GM21723 (cell line): ENCODE data around the gene ATXN7L1.
"Not testable (repeated sequence)": the region's sequence is repeated elsewhere in the genome, so short reads cannot be mapped to it uniquely, and the experiment has no call there.

ENCODE experiments used
- ATAC-seq: cut with Tn5 transposase; IDR thresholded peaks from one replicate; pipeline ENCODE4 v1.9.1; 2021; ENCODE audit warnings: mild to moderate bottlenecking, moderate library complexity; ENCODE audit not compliant: unreplicated experiment

The ATXN7L1 gene

GRCh38 chr7:105803429-105803736, 73.0 kb downstream of the ATXN7L1 start:
- ATAC-seq: no peak

- ATAC-seq: no peak
These were observed 73.6 kb downstream of the ATXN7L1 start for GRCh38 chr7:105802604-105803428.

GRCh38 chr7:105800849-105801534, 75.4 kb downstream of the ATXN7L1 start:
- ATAC-seq: no peak

GRCh38 chr7:105800442-105800841, 76.0 kb downstream of the ATXN7L1 start:
- no peak for ATAC-seq

GRCh38 chr7:105799677-105800076, 76.7 kb downstream of the ATXN7L1 start:
- no peak for ATAC-seq

- no peak for ATAC-seq
These were observed 77.4 kb downstream of the ATXN7L1 start for GRCh38 chr7:105799006-105799405.

- no peak for ATAC-seq
These were observed 78.7 kb downstream of the ATXN7L1 start for GRCh38 chr7:105797652-105798051.

- no peak for ATAC-seq
These were observed 80.0 kb downstream of the ATXN7L1 start for GRCh38 chr7:105796365-105796764.

GRCh38 chr7:105794741-105795729, 81.4 kb downstream of the ATXN7L1 start:
- no peak for ATAC-seq

- ATAC-seq: no peak
These were observed 83.7 kb downstream of the ATXN7L1 start for GRCh38 chr7:105792488-105793370.

- no peak for ATAC-seq
These were observed 84.5 kb downstream of the ATXN7L1 start for GRCh38 chr7:105791926-105792325.

GRCh38 chr7:105790996-105791395, 85.4 kb downstream of the ATXN7L1 start:
- no peak for ATAC-seq

- ATAC-seq: not testable (repeated sequence)
These were observed 85.9 kb downstream of the ATXN7L1 start for GRCh38 chr7:105790452-105790851.

- no peak for ATAC-seq
These were observed 87.5 kb downstream of the ATXN7L1 start for GRCh38 chr7:105788816-105789349.

GRCh38 chr7:105788356-105788755, 88.0 kb downstream of the ATXN7L1 start:
- ATAC-seq: no peak

- ATAC-seq: no peak
These were observed 88.6 kb downstream of the ATXN7L1 start for GRCh38 chr7:105787793-105788192.

GRCh38 chr7:105786520-105787470, 89.6 kb downstream of the ATXN7L1 start:
- no peak for ATAC-seq

- no peak for ATAC-seq
These were observed 93.9 kb downstream of the ATXN7L1 start for GRCh38 chr7:105782391-105783042.
